Activated naive CD4-positive, alpha-beta T cell (primary cell): Measurements from ENCODE around the gene TM4SF18.
"Not testable (repeated sequence)": the region's sequence is repeated elsewhere in the genome, so short reads cannot be mapped to it uniquely, and the experiment has no call there.

Source experiments
- DNase-seq, 4 experiments: peaks; one replicate each; lab custom pipeline; 2025; lab: John Stamatoyannopoulos, UW

TM4SF18 gene, protein sequence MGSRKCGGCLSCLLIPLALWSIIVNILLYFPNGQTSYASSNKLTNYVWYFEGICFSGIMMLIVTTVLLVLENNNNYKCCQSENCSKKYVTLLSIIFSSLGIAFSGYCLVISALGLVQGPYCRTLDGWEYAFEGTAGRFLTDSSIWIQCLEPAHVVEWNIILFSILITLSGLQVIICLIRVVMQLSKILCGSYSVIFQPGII

DNA sequence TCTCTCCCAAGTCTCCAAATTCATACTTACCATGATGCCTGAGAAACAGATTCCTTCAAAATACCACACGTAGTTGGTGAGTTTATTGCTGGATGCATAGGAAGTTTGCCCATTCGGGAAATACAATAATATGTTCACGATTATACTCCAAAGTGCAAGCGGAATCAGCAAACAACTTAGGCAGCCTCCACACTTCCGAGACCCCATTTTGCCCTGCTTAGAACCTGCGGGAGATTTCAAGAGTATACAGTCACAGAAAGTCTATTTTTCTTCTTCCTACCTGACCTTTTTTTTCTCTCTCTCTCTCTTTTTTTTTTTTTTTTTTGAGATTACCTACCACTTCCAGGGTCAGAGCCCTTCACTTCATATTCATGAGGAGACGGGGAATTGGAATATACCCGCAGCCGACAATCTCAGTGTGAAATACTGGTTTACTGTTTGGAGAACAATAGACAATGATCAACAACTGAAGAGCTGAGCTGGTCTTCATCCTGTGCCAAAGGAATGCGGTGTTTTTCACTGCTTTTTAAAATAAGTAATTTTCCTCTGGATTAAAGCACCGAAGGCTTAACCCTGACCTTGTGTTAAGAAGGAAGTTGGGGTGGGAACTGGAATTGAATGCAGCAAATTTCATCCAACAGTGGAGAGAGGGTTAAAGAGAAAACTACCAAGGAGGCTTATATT, at the start of gene TM4SF18:
TM4SF18 (minus strand) TSS at position 461 of the 684 bp plus-strand sequence; CDS start at position 207, 254 bp downstream.
- DNase-seq, result no peak

DNA sequence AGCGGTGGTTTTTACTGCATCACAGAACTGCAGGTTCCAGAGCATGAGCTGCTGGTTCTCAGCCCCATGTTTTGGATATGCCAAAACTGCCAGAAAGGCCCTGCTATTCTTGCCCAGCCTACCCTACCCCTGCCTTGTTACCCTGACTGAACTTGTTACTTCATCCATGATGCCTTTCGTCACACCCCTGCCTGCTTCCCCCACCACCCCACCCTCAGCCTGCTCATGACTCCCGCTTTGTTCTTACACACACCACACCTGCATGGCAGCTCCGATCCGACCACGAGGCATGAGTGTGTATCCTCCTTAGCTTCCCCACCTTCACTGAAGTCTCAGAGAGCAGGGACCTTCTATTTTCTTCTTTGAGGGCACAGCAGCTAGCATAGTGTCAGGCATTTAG, 49.1 kb upstream of the TM4SF18 start:
- DNase-seq, result no peak

DNA sequence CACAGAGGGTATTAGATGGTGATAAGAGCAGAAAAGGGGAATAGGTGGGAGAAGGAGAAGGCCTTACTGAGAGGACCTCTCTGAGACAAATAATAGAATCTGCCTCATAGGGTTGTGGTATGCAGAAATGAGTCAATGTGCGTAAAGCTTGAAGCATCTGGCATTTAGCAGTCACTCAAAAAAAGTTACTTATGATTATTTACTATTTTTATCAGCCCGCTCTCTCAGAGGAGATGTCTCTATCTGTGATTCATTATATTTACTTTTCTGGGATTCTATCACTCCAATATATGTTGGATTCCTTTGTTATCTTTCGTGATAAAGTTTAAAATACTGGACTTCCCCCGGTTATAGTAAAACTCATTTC, 48.6 kb upstream of the TM4SF18 start:
- DNase-seq, result no peak

DNA sequence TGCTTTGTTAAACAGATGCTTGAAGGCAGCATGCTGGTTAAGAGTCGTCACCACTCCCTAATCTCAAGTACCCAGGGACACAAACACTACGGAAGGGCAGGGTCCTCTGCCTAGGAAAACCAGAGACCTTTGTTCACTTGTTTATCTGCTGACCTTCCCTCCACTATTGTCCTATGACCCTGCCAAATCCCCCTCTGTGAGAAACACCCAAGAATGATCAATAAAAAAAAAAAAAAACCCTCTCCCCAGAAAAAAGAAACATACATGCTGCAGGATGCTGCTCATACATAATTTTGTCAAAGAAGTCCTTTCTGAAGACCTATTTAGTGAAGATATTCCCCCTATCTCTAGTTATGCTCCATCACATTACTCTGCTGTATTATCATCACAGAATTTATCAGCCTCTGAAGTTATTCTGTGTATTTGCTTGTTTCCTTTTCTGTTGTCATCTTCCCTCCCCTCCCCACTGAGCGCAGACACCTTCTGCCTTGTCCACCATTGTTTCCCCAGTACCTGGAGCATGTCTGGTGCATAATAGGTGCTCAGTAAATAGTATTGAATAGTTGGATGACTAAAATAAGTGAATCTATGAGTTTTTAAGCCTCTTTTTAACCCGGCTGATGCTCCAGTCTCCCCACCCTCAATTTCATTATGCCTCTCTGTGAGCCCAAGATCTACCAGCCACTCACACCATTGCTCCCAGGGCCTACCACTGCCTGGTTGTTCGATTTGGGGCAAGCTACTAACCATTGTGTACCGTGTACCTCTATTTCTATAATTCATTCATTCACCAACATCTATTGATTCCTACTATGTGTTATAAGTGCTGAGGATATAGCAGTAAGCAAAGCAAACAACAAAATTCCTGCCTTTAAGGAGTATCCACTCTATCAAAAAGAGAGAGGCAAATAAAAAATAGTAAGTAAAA, 48.0 kb upstream of the TM4SF18 start:
- no peak for DNase-seq

DNA sequence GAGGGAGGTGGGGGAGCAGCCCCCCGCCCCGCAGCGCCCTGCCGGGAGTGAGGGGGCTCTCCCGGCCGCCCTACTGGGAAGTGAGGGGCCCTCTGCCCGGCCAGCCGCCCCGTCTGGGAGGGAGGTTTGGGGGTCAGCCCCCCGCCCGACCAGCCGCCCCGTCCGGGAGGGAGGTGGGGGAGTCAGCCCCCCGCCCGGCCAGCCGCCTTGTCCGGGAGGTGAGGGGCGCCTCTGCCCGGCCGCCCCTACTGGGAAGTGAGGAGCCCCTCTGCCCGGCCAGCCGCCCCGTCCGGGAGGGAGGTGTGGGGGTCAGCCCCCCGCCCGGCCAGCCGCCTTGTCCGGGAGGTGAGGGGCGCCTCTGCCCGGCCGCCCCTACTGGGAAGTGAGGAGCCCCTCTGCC, 46.8 kb upstream of the TM4SF18 start:
- not testable (repeated sequence) for DNase-seq

DNA sequence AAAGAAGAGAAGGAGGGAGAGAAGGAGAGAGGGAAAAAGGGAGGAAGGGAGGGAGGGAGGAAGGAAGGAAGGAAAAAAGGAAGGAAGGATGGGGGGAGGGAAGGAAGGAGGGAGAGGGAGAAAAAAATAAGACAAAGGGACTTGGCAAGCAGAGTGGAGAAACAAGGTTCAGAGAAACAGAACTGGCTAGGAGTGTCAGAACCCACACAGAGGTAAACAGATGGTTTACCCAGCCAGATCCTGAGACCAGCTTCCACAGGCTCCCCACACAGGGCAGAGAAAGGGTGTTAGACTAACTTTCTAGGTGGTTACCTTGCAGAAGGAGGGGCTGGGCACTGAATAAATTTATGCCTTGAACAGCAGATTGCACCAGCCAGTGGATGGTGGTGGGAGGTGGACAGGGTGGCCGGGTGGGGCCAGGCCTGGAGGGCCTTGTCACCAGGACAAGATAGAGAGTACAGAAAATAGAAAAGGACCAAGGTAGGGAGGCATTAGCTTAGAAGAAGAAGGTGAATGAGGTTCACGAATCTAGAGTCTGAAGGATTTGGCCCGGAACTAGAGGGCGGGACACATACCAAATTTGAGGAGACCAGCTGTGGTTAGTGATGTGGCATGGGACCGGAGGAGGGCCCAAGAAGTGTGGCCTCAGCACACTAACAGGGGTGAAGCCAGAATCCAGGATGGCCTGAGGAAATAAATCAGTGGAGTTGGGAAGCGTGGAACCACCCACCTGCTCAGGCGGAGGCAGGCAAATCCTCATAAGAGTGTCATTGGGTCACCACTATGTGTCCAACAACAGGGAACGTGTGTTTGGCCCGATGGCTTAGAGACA, 45.3 kb upstream of the TM4SF18 start:
- no peak for DNase-seq

DNA sequence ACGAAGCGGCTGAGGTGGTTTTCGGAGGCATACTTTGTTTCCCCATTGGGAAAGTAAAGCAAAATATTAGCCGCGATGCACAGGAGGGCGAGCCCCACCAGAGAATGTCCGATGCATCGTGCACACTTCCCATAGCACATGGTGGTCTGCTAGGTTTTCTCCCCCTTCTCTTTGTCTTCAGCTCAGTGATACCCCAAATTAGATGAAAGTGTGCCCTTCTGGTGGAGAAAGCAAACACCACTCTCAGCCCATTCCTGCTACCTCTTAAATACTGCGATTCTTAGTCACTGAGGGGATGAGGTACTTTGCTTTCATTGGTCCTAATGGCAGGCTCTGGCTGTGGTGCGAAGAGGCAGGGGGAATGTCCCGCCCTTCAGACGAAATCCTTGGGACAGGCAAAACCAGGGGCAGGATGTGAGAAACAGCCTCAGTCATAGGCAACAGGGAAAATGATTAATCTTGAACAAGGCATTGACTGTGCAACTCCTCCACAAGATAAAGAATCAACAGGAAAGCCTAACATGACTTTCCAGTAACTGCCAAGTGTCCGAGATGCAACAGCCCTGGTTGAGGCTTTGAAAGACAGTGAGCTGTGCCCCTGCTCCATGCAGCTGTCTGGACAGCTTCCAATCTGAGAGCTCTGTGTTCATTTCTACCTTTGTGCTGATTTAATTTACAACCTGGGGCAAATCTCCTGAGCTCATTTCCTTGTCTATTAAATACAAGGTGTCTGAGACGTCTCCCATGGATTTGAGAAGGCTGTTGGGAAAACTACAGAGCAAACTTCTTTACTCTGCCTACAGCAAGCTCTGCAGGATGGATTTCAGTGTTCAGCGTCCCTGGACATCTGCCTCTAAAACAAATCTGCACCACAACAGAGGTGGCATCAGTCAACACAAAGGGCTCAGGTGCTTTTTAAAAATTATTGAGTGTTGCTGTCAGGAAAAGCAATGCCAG, 44.2 kb upstream of the TM4SF18 start, which contains the start of gene TM4SF1:
TM4SF1 (minus strand) TSS at position 242 of the 957 bp plus-strand sequence; CDS start at position 140, 102 bp downstream.
- no peak for DNase-seq

DNA sequence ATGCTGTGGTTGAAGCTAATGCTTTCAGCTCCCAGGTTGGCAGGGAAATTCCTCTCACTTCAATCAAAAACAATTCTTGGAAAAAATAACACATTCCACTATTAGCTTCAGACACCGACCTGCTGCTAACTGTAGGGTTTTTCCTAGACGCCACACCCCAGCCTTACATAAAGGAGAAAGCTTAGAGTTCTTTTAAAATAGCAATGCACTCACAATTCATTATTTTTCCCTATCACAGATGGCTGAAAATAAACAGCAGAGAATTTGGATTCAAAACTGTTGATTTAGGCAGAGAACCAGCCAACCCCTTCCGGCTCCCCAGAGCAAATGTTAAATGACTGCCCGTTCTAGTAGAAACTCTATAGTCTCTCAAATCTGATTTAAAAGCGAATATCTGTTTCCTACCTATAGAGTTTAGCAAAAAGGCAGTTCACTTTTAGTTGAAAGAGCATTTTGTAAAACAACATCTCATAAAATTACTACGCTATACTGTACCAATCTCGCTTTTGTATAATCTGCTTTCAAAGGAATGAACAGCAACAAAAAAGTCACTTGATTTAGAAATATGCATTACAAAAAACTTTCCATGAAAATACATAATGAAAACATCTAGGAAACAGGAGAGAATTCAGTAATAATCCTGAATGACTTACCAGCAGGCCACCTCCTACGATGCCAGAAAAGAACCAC, 43.4 kb upstream of the TM4SF18 start:
- no peak for DNase-seq

DNA sequence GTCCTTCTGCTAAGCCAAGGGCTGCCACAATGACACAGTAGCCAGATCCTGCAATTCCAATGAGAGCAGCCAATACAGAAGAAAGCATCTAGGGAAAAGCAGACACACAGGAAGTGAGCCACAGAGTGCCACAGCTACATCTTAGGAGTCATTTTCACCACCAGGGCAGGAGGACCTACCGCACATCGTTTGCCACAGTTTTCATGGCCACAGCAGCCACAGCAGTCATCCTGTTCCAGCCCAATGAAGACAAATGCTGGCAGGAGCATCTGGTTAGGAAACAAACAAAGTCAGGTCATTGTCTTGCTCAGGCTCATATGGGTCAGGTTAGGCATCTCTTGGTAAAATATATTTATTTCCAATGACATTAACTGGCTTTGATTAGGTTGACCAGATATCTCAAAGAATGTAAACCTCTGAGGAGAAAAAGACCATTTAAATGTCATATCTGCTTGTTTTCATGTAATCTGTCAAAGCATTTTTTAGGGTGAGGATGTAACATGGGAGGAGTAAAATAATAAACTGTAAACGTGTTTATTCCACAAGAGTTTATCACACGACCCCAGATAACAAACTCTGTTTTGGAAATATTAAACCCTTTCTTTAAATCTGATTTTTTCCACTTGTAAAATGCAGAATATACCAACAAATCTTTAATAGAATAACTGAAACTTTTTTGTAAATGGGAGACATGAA, 42.2 kb upstream of the TM4SF18 start:
- no peak for DNase-seq

DNA sequence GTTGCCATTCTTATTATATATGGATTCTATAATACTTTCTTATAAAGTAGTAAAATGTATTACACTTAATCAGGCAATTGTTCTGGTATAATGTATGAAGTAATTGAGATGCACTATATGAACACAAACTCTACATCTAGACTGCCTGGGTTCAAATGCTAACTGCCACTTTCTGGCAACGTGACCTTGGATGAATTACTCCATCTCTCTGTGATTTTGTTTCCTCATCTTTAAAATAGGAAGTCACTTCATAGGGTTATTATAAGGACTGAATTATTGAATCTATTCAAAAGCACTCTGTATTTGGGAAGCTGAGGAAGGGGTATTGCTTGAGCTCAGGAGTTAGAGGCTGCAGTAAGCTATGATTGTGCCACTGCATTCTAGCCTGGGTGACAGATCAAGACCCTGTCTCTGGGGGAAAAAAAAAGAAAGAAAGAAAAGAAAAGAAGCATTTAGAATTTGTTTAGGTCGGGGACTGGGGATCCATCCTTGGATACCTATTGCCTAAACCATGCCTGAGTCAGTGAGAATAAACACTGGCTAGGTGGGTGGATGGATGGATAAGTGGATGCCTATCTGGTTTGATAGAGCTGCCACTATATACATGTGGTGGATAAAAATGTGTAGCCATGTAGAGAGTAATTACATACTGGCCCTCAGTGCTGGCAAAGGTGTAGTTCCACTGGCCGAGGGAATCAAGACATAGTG, 41.5 kb upstream of the TM4SF18 start:
- no peak for DNase-seq

DNA sequence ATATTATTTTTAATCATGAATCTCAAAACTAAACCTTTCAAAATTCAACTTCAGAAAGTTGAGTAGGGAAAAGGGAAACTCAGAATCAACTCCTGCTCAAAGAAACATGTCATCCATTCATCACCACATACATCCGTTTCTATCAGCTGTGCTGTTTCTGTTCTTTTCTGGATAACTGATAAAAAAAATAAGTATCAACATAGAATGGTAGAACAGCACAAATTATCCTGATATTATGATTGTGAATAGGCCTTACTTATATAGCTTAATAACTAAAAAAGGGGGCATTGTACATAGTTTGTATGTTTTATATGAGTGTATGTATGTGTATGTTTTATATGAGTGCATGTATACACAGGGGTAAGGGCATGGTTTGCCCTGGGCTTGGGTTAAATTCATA, 41.0 kb upstream of the TM4SF18 start:
- DNase-seq, result no peak

DNA sequence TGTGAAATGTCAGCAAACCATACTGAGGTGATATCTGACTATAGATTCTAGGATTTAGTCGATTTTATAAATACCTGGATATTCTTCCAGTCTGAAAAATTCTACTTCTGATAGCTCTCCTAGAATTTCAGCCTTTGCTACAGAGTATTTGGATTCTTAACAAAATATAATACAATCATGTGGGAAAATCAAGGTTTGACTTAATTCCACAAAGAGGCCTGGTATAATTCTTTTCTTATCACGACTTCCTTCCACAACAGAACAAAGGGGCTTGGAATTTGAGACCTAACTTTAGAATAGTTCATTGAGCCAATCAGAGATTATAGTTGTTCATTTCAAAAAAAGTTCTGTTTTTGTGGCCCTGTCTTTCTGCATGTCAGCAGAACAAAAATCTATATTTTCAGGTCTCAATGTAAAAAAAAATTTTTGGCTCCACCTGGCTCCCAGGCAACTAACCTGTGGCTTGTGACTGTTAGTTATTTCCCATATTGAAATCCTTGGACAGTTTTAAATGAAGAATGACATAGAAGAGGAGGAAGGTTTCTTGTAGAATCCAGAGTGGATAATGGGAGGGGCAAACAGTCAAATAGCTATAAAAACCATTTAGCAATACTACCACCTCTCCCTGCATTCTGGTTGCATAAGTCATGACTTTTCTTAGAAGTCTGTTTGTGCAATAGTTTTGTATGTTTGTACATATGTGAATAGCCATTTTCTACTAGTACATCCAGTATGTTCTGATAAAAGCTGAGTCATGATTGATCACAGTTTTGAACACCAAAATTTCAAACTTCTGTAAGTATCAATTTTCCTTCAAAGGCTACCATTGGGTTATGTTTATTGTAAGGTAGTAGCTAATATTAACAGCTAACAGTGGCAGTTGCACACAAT, 40.0 kb upstream of the TM4SF18 start:
- DNase-seq, result no peak

DNA sequence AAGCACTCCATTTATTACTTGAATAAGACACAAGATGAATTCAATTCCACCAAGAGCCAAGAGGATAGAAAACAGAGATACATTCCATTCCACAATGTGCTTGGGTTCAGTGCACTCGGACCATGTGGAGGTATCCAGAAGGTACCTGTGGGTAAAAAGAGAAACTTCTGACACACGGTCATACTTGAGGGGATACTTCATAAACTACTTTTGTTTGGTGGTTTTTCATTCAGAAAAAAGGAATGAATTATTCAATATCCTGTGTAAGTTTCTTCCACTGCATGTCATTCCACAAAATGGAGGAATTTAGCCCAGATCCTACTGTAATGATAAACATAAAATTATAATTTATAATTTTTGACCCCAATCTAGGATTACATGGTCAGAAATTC, 38.3 kb upstream of the TM4SF18 start:
- DNase-seq, result no peak

DNA sequence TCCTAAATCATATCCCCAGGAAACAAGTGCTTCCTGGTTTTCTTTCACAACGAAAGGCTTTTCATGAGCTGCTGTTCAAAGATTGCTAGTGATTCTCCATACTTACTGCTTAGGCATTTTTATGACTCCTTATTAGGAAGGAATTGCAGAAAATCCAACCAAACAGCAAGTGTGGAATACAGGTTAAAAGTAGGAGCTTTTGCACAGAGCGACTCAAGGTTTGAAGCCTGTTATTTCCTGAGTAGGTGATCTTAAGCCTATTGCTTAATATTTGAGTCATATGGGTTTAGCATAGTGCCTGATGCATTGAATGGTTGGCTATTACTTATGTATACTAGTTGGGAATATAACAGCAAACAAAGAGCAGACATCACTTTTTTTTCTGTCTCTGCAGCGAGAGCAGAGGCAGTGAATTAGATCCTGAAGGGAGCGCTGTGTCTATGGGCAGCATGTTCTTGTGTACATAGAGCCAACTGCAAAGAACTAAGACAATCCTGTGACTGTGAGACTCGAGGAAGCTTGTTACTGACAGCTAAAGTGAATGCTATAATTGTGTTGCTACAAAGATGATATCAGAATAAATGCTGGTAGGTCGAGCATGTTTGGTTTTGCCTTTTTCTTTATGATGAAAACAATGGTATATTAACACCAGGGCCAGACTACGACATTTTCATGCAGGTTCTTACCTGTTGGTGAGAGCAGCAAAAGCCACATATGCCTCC, 37.7 kb upstream of the TM4SF18 start:
- no peak for DNase-seq

DNA sequence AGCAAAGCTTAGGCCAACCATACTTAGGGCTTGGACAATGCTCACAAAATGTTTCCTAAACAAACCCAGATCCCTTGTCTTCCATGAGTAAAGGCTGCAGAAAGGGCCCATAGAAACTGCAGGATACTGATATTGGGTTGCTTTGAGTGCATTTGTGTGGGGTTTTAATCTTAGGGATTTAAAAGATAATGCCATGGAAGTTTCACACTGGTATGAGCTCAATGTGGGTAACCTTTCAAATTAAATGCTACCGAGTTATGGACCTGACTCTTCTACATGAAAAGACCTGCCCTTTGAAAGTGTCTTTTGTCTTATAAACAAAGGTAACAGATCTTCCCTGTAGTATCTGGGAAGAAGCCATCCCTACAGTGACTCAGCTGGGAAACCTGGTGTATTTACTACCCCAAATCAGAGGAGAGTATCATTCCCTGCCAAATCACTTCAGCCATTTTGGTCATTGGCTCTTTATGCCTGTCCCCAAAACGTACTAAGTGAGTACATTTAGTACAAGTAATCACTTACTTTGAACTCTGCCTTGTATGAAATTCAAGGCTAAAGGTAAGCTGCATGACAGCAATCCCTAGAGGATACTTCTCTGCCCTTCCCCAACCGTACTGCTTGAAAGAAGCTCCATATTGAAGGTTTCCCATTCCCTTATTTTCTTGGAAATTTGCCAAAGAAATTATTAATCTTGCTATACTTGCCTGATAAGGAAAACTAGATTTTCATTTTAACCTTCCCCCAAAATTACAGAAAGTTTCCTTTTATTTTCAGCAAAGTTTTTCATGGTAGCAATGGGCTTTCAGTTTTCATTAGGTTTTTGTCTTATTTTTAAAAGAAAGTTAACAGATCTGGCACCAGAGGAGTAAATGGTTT, 36.8 kb upstream of the TM4SF18 start:
- no peak for DNase-seq
